Measurements from ENCODE around the gene ANKS1B. TPM values are rescaled to one million over a fixed set of nuclear protein-coding genes. Genes with fewer than 3 reads are reported as not detected.
"Not testable (repeated sequence)": the region's sequence is repeated elsewhere in the genome, so short reads cannot be mapped to it uniquely, and the experiment has no call there.

The ANKS1B gene
- polyA plus RNA-seq, 5 donors: 9.3 to 23.7 (median 13.6) TPM

DNA sequence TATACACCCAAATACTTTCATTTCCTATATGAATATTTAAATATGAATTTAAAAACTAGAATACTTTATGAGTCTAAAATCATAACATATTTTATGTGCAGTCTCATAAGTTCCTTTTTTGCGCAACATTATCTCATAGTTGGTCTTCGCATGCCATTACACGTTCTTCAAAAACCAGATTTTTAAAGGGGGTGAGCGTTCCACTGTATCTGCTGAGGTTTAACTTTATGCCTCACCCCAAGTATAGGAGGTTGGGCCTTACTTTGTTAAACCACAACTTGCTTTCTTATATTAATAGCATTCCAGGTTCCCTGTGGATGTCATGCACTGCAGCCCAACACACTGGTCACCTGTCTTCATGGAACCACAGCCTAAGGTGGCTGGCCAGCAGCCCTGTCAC is 1221.1 kb downstream of the ANKS1B start:
- no peak for DNase-seq

- DNase-seq: no peak
Measured at GRCh38 chr12:98758331-98758730, 1226.4 kb downstream of the ANKS1B start.

- DNase-seq: no peak
Measured at GRCh38 chr12:98757455-98757854, 1227.3 kb downstream of the ANKS1B start.

DNA sequence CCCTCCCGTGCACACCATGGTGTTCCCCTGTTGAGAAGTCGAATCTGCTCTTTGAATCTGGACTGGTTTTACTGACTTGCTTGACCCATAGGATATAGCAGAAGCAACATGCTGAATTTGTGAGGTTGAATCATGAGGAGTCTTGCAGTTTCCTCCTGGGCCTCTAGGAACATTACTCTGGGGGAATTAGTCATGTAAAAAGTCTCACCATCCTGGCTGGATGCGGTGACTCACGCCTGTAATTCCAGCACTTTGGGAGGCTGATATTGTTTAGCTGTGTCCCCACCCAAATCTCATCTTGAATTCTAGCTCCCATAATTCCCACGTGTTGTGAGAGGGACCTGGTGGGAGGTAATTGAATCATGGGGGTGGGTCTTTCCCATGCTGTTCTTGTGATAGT is 1228.9 kb downstream of the ANKS1B start:
- not testable (repeated sequence) for DNase-seq

GRCh38 chr12:98754095-98754494 is 1230.6 kb downstream of the ANKS1B start:
- no peak for DNase-seq

DNA sequence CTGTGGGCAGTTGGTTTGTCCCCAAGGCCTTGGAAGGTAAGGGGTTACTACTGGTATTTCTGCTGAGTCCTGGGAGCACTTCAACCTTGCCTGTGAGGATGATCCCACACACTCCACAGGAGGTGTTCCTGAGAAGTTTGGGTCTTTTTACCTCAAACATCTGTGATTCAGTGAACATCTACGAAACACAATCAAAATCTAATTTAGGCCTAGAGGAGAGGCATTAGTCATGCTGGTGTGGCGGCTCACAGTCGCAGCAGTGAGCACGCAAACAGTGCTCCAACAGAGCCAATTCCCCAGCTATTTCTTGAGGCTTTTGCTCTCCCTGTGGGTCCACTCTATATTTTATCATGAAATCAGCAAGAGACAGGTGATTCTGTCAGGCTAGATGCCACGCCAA is 1232.0 kb downstream of the ANKS1B start:
- DNase-seq: no peak

- DNase-seq: no peak
Measured at GRCh38 chr12:98751580-98752115, 1233.1 kb downstream of the ANKS1B start.

DNA sequence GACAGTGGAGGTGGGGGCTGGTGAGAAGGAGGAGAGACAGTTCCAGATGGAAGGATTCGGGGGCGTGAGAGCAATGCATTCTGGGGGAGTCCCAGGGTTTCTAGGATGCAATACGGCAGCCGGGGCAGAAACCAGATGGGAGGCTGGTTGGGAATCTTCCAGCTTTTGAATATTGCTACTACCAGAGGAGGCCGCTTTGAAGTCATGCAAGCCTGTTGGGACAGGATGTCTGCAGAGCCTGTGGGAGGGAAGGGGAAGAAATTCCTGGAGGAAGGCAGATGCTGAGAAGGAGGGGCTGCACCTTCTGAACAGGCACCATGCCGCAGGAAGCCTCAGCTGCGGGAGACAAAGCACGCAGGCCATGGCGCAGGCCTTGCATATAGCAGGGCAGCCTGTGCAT is 1234.2 kb downstream of the ANKS1B start:
- DNase-seq: no peak

DNA sequence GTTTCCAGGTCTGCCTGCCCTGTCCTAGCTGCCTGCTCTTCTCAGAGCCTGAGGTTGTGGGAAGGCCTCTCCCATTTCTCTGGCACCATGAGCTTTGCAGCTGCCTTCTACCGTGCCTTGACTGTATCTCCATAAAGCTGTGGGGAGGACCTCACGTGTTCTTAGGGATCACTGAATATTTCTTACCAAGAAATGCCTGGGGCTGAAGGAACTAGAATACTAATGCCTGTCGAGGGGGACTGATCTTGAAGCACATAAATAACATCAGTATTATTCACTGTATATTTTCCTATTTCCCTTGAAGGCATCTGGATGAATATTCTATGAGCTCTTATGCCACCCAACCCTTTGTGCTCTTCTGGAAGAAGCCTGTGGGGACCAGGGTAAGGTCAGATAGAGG is 1236.3 kb downstream of the ANKS1B start:
- DNase-seq: no peak

- peak; percentile 38 to 52 for DNase-seq
Measured at GRCh38 chr12:98745578-98746391, 1239.0 kb downstream of the ANKS1B start.

- no peak for DNase-seq
Measured at GRCh38 chr12:98744680-98745079, 1240.1 kb downstream of the ANKS1B start.

GRCh38 chr12:98743362-98743953 is 1241.3 kb downstream of the ANKS1B start:
- DNase-seq: no peak

GRCh38 chr12:98741556-98742265 is 1243.0 kb downstream of the ANKS1B start:
- no peak for DNase-seq

DNA sequence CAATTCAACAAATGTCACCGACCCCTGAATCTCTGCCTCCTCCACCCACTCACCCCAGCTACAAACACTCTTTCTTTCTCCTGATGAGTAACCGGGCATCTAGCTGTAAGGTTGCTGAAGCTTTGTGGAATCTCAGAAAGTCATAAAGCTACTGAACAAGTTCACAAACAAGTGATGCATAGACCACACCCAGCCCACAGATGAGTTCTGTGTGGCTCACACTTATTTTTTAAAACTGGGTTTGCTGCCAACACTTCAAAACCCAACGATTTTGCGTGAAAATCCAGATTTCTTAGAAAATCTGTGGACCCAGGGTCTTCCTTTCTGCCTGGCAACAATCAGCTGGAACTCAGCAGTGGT is 1243.6 kb downstream of the ANKS1B start:
- no peak for DNase-seq

DNA sequence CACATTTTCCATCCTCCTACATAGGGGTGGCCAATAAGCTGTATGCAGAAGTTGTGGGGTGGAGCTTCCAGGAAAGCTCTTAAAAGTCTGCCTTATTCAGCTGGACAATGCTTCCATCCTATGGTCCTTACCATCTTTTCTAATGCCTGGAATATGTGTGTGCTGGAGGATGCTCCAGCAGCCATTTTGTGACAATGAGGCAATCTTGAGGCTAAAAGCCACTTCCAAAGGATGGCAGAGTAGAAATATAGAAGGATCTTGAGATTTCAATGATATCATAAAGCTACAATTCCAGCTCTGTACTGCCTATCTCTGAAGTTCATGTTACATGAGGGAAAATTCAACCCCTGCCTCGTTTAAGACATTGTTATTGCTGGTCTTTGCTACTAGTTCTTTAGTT is 1244.0 kb downstream of the ANKS1B start:
- no peak for DNase-seq

- DNase-seq: no peak
Measured at GRCh38 chr12:98738539-98738938, 1246.2 kb downstream of the ANKS1B start.

DNA sequence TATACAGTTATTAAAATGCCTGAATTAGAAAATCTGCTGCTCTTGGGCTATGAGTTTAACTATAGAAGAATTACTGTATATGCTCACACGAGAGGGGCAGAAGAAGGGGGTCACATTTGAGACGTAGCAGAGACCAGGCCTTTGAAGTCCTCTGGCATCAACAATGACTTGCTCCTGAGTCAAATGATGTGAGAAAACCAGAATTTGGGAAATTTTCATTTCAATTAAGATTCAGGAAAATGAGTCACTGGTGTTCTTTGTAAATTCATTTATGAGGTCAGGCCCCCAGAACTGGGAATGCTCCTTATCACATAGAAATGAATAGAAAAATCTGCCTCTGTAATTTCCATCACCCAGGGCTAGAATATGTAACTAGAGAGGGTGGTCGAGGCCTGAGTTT is 1246.7 kb downstream of the ANKS1B start:
- DNase-seq: no peak

- no peak for DNase-seq
Measured at GRCh38 chr12:98737322-98737712, 1247.4 kb downstream of the ANKS1B start.

DNA sequence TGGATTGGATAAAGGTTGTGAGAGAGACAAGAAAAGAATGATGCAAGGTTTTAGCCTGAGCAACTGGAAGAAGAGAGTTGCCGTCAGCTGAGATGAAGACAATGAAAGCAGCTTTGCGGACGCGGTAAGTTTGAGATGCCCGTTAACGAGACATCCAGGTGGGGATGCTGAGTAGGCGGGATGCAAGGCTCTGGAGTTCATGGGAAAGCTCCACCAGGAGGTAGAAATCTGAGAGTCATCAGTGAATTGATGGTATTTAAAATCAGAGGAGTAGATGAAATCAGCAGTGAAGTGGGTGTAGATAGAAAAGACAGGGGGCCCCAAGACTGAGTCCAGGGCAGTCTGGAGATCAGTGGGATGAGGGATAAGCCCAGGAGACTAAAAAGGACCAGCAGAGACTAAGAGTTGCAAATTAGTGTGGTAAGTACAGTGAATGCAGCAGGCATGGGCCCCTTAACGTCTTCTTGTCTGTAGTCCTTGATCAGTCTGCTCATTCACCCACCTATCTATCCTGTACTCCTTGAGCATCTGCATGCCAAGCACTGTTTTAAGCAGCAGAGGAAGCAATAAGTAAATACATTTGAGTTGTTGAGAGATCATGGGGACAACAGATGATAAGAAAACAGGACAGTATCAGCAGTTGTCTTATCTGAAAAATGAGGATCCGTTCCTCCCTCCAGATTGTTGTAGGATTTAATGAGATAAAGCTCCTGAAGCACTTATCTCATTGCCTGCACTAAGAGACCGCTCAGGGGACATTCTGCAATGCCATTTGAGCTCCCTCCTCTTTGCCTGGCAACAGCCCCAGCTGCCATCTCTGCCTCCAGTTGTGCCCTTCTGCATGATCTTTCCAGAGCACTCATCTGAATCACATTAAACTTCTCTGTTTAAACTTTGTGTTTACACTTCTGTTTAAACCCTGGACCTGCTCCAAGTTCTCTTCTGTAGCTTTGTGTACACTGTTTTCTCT is 1248.1 kb downstream of the ANKS1B start:
- DNase-seq: peak; percentile 31 to 34

DNA sequence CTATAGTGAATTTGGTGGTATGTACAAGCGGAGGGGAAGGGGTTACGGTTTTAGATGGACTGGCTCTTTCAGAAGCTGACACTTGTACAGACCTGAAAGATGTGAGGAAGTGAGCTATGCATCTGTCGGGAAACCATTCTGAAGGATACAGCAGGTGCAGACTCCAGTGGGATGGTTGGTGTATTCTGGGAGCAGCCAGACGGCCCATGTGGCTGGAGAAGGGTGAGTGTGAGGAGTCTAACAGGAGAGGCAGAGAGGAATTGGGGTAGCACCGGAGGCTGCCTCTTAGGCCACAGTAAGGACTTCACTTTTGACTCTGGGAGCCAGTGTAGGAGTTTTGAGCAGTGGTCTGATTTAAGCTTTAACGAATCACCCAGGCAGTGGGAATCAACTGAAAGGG is 1248.9 kb downstream of the ANKS1B start:
- no peak for DNase-seq

- DNase-seq: no peak
Measured at GRCh38 chr12:98733667-98734350, 1250.9 kb downstream of the ANKS1B start.
